Smooth muscle cell of the brain vasculature (primary cell): ENCODE data around the gene OR2W1.

Source experiments
- DNase-seq: peaks from one replicate; pipeline ENCODE4 v3.0.0-alpha.2; 2012; ENCODE audit warnings: low read depth, low spot score

OR2W1 gene

GRCh38 chr6:29005183-29005885, 39.6 kb downstream of the OR2W1 start, which contains the start of gene ZNF311:
Gene ZNF311 (minus strand): TSS chr6:29005315. CDS start chr6:29003954, 1,361 bp downstream.
- DNase-seq, result no peak

GRCh38 chr6:28996844-28997510, 48.0 kb downstream of the OR2W1 start:
- no peak for DNase-seq

- DNase-seq, result no peak
Measured at GRCh38 chr6:28995093-28995650, 49.8 kb downstream of the OR2W1 start.
